Tibial nerve (tissue), 4 donors: ENCODE results near the gene SGPP2. TPM values are rescaled to one million over a fixed set of nuclear protein-coding genes. Genes with fewer than 3 reads are reported as not detected.
"Not testable (repeated sequence)": the region's sequence is repeated elsewhere in the genome, so short reads cannot be mapped to it uniquely, and the experiment has no call there.

ENCODE experiments used
- DNase-seq, 2 donors: peaks; one replicate each; pipeline ENCODE4 v3.0.0-alpha.2; 2019; ENCODE audit warnings: low spot score in 2 of 2
- H3K27ac ChIP-seq, 4 donors: fragments of 200-600 bp; sonication (generic) in 3 of 4; one replicate each; pipeline ENCODE4 v1.5.1; 2017 to 2019; ENCODE audit warnings: mild to moderate bottlenecking in 1 of 4
- H3K27me3 ChIP-seq, 2 donors: fragments of 200-600 bp; sonication (generic) in 1 of 2; one replicate each; pipeline versions ENCODE4 v1.5.1 to v1.6.0; 2017 to 2019
- H3K36me3 ChIP-seq, 3 donors: fragments of 200-600 bp; sonication (generic); one replicate each; pipeline ENCODE4 v1.5.1; 2018 to 2019
- H3K4me1 ChIP-seq, 4 donors: fragments of 200-600 bp; sonication (generic) in 3 of 4; one replicate each; pipeline ENCODE4 v1.5.1; 2017 to 2019
- H3K4me3 ChIP-seq, 4 donors: fragments of 200-600 bp; sonication (generic) in 3 of 4; one replicate each; pipeline ENCODE4 v1.5.1; 2017 to 2019; ENCODE audit warnings: mild to moderate bottlenecking in 1 of 4, moderate library complexity in 1 of 4
- H3K9me3 ChIP-seq, 4 donors: fragments of 200-600 bp; sonication (generic) in 3 of 4; one replicate each; pipeline ENCODE4 v1.5.1; 2017 to 2019
- EP300 ChIP-seq, 2 donors: sonication (generic); formaldehyde crosslinking; IDR thresholded peaks; one replicate each; pipeline ENCODE4 v1.6.1; 2017; ENCODE audit warnings: antibody characterized with exemption in 2 of 2, mild to moderate bottlenecking in 1 of 2
- POLR2A ChIP-seq, 2 donors: fragments of 450-650 bp; IDR thresholded peaks; one replicate each; pipeline ENCODE4 v1.6.1; 2017; ENCODE audit warnings: antibody characterized with exemption in 2 of 2, mild to moderate bottlenecking in 2 of 2, moderate library complexity in 2 of 2
- WGBS, 2 donors: methylation state at CpG; one replicate each; pipeline ENCODE4 v1.1.5; 2018; 5-methylcytosine and 5-hydroxymethylcytosine counted together
- total RNA-seq, 4 donors: library from RNA; depleted of rRNA; stranded (reverse); fragments of >200 nt; gene quantifications; one replicate each; pipeline ENCODE4 v1.1.0, GENCODE V29; 2016
- TF ChIP-seq, protein P1 (sequence below), 5 experiments: fragments of 200-600 bp in 3 of 5; fragments of 450-650 bp in 2 of 5; sonication (generic) in 3 of 5; IDR thresholded peaks; one replicate each; pipeline ENCODE4 v1.5.1; 2016 to 2019; ENCODE audit warnings: antibody characterized with exemption in 5 of 5, mild to moderate bottlenecking in 3 of 5, moderate library complexity in 2 of 5

The SGPP2 gene
- total RNA-seq, 4 donors from 2014 or later: not detected

GRCh38 chr2:222434204-222434603 is 9.9 kb downstream of the SGPP2 start:
- Histone ChIP-seq H3K27ac (no peak overlapping the region), H3K9me3 (no peaks in the 10 kb centered on the region), H3K36me3 (no peaks in the 10 kb centered on the region), H3K4me3 (no peak overlapping the region), H3K4me1 (no peaks in the 10 kb centered on the region), H3K27me3 (no peaks in the 10 kb centered on the region)
- DNase-seq: no peak
- TF ChIP-seq EP300 (IDR thresholded peaks at IDR 0.05) (no peak), POLR2A (IDR thresholded peaks at IDR 0.05) (no peak)
- TF ChIP-seq, protein P1, sequence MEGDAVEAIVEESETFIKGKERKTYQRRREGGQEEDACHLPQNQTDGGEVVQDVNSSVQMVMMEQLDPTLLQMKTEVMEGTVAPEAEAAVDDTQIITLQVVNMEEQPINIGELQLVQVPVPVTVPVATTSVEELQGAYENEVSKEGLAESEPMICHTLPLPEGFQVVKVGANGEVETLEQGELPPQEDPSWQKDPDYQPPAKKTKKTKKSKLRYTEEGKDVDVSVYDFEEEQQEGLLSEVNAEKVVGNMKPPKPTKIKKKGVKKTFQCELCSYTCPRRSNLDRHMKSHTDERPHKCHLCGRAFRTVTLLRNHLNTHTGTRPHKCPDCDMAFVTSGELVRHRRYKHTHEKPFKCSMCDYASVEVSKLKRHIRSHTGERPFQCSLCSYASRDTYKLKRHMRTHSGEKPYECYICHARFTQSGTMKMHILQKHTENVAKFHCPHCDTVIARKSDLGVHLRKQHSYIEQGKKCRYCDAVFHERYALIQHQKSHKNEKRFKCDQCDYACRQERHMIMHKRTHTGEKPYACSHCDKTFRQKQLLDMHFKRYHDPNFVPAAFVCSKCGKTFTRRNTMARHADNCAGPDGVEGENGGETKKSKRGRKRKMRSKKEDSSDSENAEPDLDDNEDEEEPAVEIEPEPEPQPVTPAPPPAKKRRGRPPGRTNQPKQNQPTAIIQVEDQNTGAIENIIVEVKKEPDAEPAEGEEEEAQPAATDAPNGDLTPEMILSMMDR (IDR thresholded peaks at IDR 0.05): no peak
- 84 to 90% methylated on average over 4 of the region's 4 CpGs for WGBS, 2 donors

DNA sequence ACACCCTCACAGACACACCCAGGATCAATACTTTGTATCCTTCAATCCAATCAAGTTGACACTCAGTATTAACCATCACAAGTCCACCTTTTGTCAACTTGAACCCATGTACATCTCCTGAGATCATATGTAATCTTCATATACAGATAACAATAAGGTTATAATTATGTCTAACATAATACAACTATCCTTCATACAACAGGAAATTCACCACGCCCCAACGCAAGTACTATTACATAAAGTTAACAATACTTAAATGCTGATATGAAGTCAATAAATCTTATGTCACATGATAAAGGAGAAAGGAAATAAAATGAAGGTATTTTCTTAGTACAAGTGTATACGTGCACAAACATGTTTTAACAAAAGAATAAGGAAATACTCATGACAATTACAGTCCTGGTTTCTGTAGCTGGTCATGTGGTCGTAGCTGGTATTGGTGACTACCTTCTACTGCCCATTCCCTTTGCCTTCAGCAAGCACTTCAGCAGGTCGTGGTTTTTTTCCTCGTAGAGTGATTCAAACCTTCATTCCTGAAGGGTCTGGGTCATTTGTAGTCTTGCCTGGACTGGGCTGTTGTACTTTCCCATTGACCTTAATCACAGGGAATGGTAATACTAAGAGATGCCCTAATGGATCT is 11.2 kb downstream of the SGPP2 start:
- H3K9me3 ChIP-seq, H3K4me1 ChIP-seq, H3K4me3 ChIP-seq, H3K27me3 ChIP-seq, H3K36me3 ChIP-seq, DNase-seq, H3K27ac ChIP-seq: not testable (repeated sequence)
- WGBS, 2 donors: 93 to 96% methylated on average over 6 of the region's 6 CpGs

DNA sequence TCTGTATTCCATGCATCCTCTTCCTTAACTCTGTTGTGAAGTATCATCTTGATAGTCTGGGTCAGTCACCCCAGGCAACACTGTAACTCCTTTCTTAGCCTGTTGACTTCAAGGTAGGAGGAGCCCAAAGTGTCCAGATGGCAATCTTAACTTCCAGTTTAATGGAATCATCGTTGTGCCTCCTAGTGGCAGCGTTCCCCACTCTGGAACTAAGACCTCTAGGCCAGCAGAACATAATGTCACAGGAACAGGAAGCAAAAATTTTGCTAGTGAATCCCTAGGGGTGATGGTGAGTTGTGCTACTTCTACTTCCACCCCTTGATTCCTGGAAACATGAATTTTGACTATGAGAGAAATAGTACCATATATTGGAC is 11.7 kb downstream of the SGPP2 start:
- Histone ChIP-seq H3K9me3 (no peaks in the 10 kb centered on the region), H3K4me3 (no peak overlapping the region), H3K4me1 (no peaks in the 10 kb centered on the region), H3K36me3 (no peaks in the 10 kb centered on the region), H3K27ac (no peak overlapping the region), H3K27me3 (no peaks in the 10 kb centered on the region)
- WGBS, 2 donors: 82 to 84% methylated on average over 2 of the region's 2 CpGs
- DNase-seq: no peak
- TF ChIP-seq POLR2A (IDR thresholded peaks at IDR 0.05) (no peak), EP300 (IDR thresholded peaks at IDR 0.05) (no peak)
- TF ChIP-seq, protein P1 (IDR thresholded peaks at IDR 0.05): no peak

DNA sequence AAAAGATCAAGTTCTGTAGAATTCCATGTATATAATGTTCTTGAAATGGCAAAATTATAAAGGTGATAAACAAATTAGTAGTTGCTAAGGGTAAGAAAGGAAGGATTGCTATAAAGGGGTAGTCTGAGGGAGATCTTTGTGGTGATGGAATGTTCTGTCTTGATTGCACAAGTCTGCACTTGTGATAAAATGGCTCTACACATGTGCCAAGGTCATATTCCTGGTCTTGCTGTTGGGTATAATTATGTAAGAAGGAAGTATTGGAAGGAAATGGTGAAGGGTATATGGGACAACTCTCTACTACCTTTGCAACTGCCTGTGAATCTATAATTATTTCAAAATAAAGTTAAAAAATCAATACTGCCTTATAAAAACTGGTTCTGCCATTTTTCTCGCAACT is 15.3 kb downstream of the SGPP2 start:
- WGBS, 2 donors: 93 to 97% methylated on average over 1 of the region's 1 CpG
- Histone ChIP-seq H3K27ac (no peak overlapping the region), H3K27me3 (no peaks in the 10 kb centered on the region), H3K4me1 (no peaks in the 10 kb centered on the region), H3K36me3 (no peaks in the 10 kb centered on the region), H3K9me3 (no peaks in the 10 kb centered on the region), H3K4me3 (no peak overlapping the region)
- TF ChIP-seq POLR2A (IDR thresholded peaks at IDR 0.05) (no peak), EP300 (IDR thresholded peaks at IDR 0.05) (no peak)
- TF ChIP-seq, protein P1 (IDR thresholded peaks at IDR 0.05): no peak
- no peak for DNase-seq

GRCh38 chr2:222440673-222441422 is 16.5 kb downstream of the SGPP2 start:
- Histone ChIP-seq H3K27me3 (no peaks in the 10 kb centered on the region), H3K36me3 (no peaks in the 10 kb centered on the region), H3K4me3 (no peak overlapping the region), H3K27ac (no peak overlapping the region), H3K9me3 (no peaks in the 10 kb centered on the region), H3K4me1 (no peaks in the 10 kb centered on the region)
- TF ChIP-seq POLR2A (IDR thresholded peaks at IDR 0.05) (no peak), EP300 (IDR thresholded peaks at IDR 0.05) (no peak)
- TF ChIP-seq, protein P1 (IDR thresholded peaks at IDR 0.05): no peak
- 37 to 41% methylated on average over 3 to 4 of the region's 4 CpGs for WGBS, 2 donors
- DNase-seq: no peak
